ENCODE results near the gene CCDC175. TPM values are rescaled to one million over a fixed set of nuclear protein-coding genes. Genes with fewer than 3 reads are reported as not detected.
A peak's percentile ranks its signal among the peaks of the same experiment; 100 is the strongest.

CCDC175 gene
- under 1 TPM in 1 of 4 donors, not detected in 3; 0.41 TPM for total RNA-seq

DNA sequence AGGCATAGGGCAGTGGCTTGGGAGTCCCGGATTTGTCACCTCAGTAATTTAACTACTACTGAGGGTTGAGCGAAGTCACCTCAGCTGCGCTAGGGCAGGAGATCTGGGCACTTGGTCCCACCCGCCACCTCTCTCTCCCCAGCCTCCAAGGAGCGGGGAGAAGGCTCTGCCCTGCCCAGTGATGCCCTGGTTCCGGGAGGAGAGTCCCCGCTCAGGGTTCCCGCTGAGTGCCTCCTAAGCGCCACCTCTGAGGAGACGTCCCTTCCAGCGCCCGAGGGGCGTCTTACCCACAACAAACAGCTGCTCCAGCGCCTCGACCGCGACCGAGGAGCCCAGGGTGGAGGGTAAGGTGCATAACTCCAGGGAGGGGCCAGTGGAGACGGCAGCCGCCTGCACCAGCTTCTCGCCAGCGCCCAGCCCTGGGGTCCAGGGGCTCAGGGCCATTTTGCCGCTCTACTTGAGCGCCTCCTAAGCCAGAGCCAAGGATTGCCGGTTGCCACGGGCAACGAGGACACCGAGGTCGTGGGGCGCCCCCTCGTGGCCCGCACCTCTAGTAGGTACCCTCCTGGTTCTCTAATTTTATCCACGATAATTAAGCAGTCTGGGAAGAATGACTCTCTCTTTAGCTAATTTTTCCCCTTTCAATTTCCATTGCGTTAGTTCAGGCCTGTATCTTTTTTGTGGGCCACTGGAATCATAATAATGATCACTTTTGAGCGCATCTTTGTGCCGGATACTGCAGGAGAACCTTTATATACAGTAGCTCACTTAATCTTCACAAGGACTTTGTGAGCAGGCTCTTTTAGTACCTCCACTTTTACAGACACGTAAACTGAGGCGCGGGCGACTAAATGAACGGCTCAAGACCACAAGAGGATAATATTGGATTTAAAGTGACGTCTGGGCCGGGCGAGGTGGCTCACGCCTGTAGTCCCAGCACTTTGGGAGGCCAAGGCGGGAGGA, at the start of gene CCDC175:
CCDC175 (minus strand) TSS at position 481 of the 963 bp plus-strand sequence; CDS start at position 444, 37 bp downstream.
- Histone ChIP-seq H3K36me3 (no peaks in the 10 kb centered on the region), H3K4me1 (no peaks in the 10 kb centered on the region), H3K27me3 (peaks cover 0 to 10% of the 10 kb centered on the region in 2 donors), H3K27ac (no peak within 1 kb of the TSS), H3K9me3 (no peaks in the 10 kb centered on the region), H3K4me3 (no peak within 1 kb of the TSS)
- intact Hi-C loops (cut with DNase I; ENCODE audit: low total_unique reads), result no loop called here
- DNase-seq, result peak; percentile 41 to 43
- TF ChIP-seq, protein P1, sequence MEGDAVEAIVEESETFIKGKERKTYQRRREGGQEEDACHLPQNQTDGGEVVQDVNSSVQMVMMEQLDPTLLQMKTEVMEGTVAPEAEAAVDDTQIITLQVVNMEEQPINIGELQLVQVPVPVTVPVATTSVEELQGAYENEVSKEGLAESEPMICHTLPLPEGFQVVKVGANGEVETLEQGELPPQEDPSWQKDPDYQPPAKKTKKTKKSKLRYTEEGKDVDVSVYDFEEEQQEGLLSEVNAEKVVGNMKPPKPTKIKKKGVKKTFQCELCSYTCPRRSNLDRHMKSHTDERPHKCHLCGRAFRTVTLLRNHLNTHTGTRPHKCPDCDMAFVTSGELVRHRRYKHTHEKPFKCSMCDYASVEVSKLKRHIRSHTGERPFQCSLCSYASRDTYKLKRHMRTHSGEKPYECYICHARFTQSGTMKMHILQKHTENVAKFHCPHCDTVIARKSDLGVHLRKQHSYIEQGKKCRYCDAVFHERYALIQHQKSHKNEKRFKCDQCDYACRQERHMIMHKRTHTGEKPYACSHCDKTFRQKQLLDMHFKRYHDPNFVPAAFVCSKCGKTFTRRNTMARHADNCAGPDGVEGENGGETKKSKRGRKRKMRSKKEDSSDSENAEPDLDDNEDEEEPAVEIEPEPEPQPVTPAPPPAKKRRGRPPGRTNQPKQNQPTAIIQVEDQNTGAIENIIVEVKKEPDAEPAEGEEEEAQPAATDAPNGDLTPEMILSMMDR (IDR thresholded peaks at IDR 0.05), result peak in 3 of 4 experiments; percentile 22 to 33 (median 24)
- TF ChIP-seq POLR2A (IDR thresholded peaks at IDR 0.05), result no peak

DNA sequence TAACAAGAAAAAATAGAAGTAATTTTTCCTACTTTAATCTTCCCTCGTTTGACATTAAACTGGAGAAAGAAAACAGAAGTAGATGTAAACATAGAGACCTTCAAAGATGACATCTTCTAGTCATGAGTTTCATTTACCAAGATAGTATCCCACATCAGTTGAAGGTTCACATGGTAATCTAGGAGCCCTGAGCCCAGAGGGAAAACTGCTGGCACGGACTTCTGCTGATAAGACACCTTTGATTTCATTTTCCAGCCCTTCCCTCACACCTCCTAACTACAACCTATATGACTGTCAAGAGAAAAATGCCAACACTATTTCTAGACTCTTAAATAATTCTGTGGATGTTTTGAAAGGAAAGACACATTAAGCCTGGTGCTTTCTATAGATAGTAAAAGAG, 46.0 kb upstream of the CCDC175 start:
- intact Hi-C loops (cut with DNase I; ENCODE audit: low total_unique reads), result no loop called here

DNA sequence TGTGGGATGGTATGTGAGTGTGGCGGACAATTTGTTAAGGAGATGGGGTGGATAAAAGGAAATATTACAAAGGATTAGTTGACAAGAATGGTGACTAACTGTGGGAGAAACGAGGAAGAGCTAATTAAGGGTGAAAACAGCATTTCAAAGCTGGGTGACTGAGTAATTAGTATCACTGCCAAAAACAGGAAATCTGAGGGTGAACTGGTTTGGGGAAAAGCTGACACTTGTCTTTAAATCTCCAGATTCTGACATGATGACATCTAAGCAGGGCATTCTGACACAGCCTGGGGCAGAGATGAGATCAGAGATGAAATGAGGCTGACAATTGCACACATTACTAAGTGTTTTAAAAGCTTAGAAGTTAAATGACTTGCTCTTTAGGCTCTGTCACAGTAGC, 42.4 kb upstream of the CCDC175 start:
- Histone ChIP-seq H3K9me3 (no peaks in the 10 kb centered on the region), H3K36me3 (no peaks in the 10 kb centered on the region), H3K4me3 (no peak overlapping the region), H3K27ac (no peak overlapping the region), H3K27me3 (no peaks in the 10 kb centered on the region), H3K4me1 (no peaks in the 10 kb centered on the region)
- no peak for DNase-seq
- TF ChIP-seq, protein P1 (IDR thresholded peaks at IDR 0.05), result no peak
- TF ChIP-seq POLR2A (IDR thresholded peaks at IDR 0.05), result no peak
- intact Hi-C loops (cut with DNase I; ENCODE audit: low total_unique reads), result no loop called here

More for the DNA sequence above, 46.0 kb upstream of the CCDC175 start:
- H3K9me3 ChIP-seq, result no peaks in the 10 kb centered on the region
- TF ChIP-seq, protein P1 (IDR thresholded peaks at IDR 0.05), result no peak
- TF ChIP-seq POLR2A (IDR thresholded peaks at IDR 0.05), result no peak
- no peak for DNase-seq
- no peaks in the 10 kb centered on the region for H3K4me1 ChIP-seq
- no peak overlapping the region for H3K4me3 ChIP-seq
- no peak overlapping the region for H3K27ac ChIP-seq
- no peaks in the 10 kb centered on the region for H3K36me3 ChIP-seq
- no peaks in the 10 kb centered on the region for H3K27me3 ChIP-seq

DNA sequence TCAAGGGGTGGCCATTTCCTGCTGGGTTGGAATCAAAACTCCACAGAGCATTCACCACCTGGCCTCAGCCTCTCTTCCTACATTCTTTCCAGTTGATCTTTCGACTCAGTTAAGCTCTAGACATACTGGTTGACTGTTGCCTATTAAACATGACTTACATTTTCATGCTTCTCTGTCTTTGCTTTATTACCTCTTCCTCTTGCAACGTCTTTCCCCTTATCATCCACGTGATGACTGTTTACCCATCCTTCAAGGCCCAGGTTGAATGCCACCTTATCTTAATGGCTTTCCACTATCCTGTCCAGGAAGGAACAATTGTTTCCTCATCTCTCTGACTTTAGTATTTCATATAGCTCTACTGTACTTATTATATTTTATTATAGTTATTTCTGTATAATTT, 24.4 kb upstream of the CCDC175 start:
- intact Hi-C loops (cut with DNase I; ENCODE audit: low total_unique reads), result no loop called here
- Histone ChIP-seq H3K27ac (no peak overlapping the region), H3K9me3 (no peaks in the 10 kb centered on the region), H3K4me1 (no peaks in the 10 kb centered on the region), H3K4me3 (no peak overlapping the region), H3K27me3 (no peaks in the 10 kb centered on the region), H3K36me3 (no peaks in the 10 kb centered on the region)
- no peak for TF ChIP-seq POLR2A (IDR thresholded peaks at IDR 0.05)
- TF ChIP-seq, protein P1 (IDR thresholded peaks at IDR 0.05), result no peak
- DNase-seq, result no peak

All from uterus (tissue), 4 donors.